H1 (cell line): ENCODE data around the gene GSE1. TPM values are rescaled to one million over a fixed set of nuclear protein-coding genes. Genes with fewer than 3 reads are reported as not detected.

Experiments
- CTCF ChIA-PET: fragments of 300-600 bp; sonication (Branson Sonifier 250); formaldehyde crosslinking; loops from one replicate; lab custom pipeline; 2021; ENCODE audit not compliant: partially characterized antibody; lab: Charles Lee
- POLR2A ChIA-PET: fragments of 300-600 bp; sonication (Branson Sonifier 250); formaldehyde crosslinking; loops from one replicate; lab custom pipeline; 2021; ENCODE audit warnings: inconsistent platforms; ENCODE audit not compliant: partially characterized antibody; lab: Charles Lee
- DNase-seq, 2 experiments: peaks; one replicate each; pipeline versions ENCODE4 v3.0.0 to v3.0.0-alpha.2; 2010 to 2022; ENCODE audit warnings: low spot score in 2 of 2, low read depth in 1 of 2, mixed read lengths in 1 of 2
- FAIRE-seq: peaks from 2 replicates; lab custom pipeline; 2011; peaks lifted over from hg19 to GRCh38; lab: Jason Lieb, UNC
- H2AFZ ChIP-seq: 2 replicates; pipeline ENCODE4 v1.8.1; 2012; ENCODE audit warnings: low read length, inconsistent platforms
- H2AK5ac ChIP-seq: 2 replicates; pipeline ENCODE4 v1.6.1; 2013; ENCODE audit warnings: low read depth, low read length
- H2BK120ac ChIP-seq: replicated peaks from 2 replicates; pipeline ENCODE3; 2013; ENCODE audit warnings: low read depth, low read length, inconsistent platforms
- H2BK12ac ChIP-seq: 2 replicates; pipeline ENCODE4 v1.6.1; 2013; ENCODE audit warnings: low read depth, low read length
- H2BK15ac ChIP-seq: 2 replicates; pipeline ENCODE4 v1.6.1; 2013; ENCODE audit warnings: low read length
- H2BK20ac ChIP-seq: 2 replicates; pipeline ENCODE4 v1.6.1; 2013; ENCODE audit warnings: low read length
- H2BK5ac ChIP-seq: 2 replicates; pipeline ENCODE4 v1.6.1; 2013; ENCODE audit warnings: low read depth, low read length
- H3K14ac ChIP-seq: 2 replicates; pipeline ENCODE4 v1.6.1; 2013; ENCODE audit warnings: inconsistent platforms; ENCODE audit not compliant: insufficient read length
- H3K18ac ChIP-seq: 2 replicates; pipeline ENCODE4 v1.6.1; 2013; ENCODE audit warnings: low read length; ENCODE audit errors: extremely low read depth
- H3K23ac ChIP-seq: 2 replicates; pipeline ENCODE4 v1.6.1; 2013; ENCODE audit warnings: inconsistent platforms; ENCODE audit not compliant: insufficient read length
- H3K23me2 ChIP-seq: 2 replicates; pipeline ENCODE4 v1.6.1; 2013; ENCODE audit warnings: low read depth, low read length
- H3K27ac ChIP-seq: 2 replicates; pipeline ENCODE4 v1.6.1; 2011; ENCODE audit warnings: low read depth, low read length, inconsistent platforms
- H3K27me3 ChIP-seq, 4 experiments: replicated peaks in 1 of 4; 1 replicate in 1 of 4; 2 replicates in 3 of 4; pipeline versions ENCODE4 v1.6.1 to v1.8.1; 2011 to 2013; ENCODE audit warnings: low read length in 3 of 4, mild to moderate bottlenecking in 3 of 4, inconsistent platforms in 2 of 4, mixed read lengths in 2 of 4, moderate library complexity in 1 of 4; ENCODE audit not compliant: control insufficient read depth in 3 of 4, insufficient read depth in 3 of 4; ENCODE audit errors: extremely low read depth in 1 of 4
- H3K36me3 ChIP-seq, 4 experiments: 2 replicates each; pipeline versions ENCODE4 v1.6.1 to v1.8.1; 2011 to 2013; ENCODE audit warnings: mild to moderate bottlenecking in 4 of 4, low read length in 3 of 4, moderate library complexity in 2 of 4, control low read depth in 1 of 4, inconsistent platforms in 1 of 4; ENCODE audit not compliant: insufficient read depth in 4 of 4, control insufficient read depth in 2 of 4
- H3K4ac ChIP-seq: replicated peaks from 2 replicates; pipeline ENCODE3; 2013; ENCODE audit warnings: low read length, low read depth, mixed read lengths, inconsistent platforms; ENCODE audit not compliant: insufficient read length
- H3K4me1 ChIP-seq, 4 experiments: replicated peaks in 1 of 4; 1 replicate in 1 of 4; 2 replicates in 3 of 4; pipeline versions ENCODE4 v1.6.1 to v1.8.1; 2011 to 2013; ENCODE audit warnings: low read length in 3 of 4, inconsistent platforms in 2 of 4, mixed read lengths in 1 of 4; ENCODE audit not compliant: insufficient read depth in 4 of 4, control insufficient read depth in 3 of 4
- H3K4me2 ChIP-seq, 2 experiments: 2 replicates each; pipeline versions ENCODE4 v1.6.1 to v1.8.1; 2011 to 2013; ENCODE audit warnings: low read depth in 2 of 2, low read length in 2 of 2, control low read depth in 1 of 2, inconsistent platforms in 1 of 2, mild to moderate bottlenecking in 1 of 2; ENCODE audit not compliant: insufficient read depth in 1 of 2
- H3K4me3 ChIP-seq, 4 experiments: fragments of 200-600, 300-600 bp in 1 of 4; sonication (generic), shearing (Covaris generic), sonication (Bioruptor Twin) in 1 of 4; 2 replicates each; pipeline versions ENCODE4 v1.5.1 to v1.8.1; 2011 to 2016; ENCODE audit warnings: low read length in 4 of 4, low read depth in 3 of 4, control low read depth in 2 of 4, inconsistent platforms in 2 of 4, mild to moderate bottlenecking in 2 of 4, mixed read lengths in 1 of 4, moderate library complexity in 1 of 4; ENCODE audit not compliant: insufficient read depth in 2 of 4; ENCODE audit errors: extremely low read depth in 1 of 4
- H3K56ac ChIP-seq: replicated peaks from 2 replicates; pipeline ENCODE3; 2013; ENCODE audit warnings: low read depth, mild to moderate bottlenecking, mixed read lengths, low read length, inconsistent platforms; ENCODE audit not compliant: insufficient read length
- H3K79me1 ChIP-seq: 2 replicates; pipeline ENCODE4 v1.6.1; 2013; ENCODE audit warnings: low read depth, low read length, control low read depth
- H3K79me2 ChIP-seq, 2 experiments: 2 replicates each; pipeline versions ENCODE4 v1.6.1 to v1.8.1; 2012 to 2013; ENCODE audit warnings: low read length in 2 of 2, mild to moderate bottlenecking in 2 of 2, inconsistent platforms in 1 of 2; ENCODE audit not compliant: insufficient read depth in 2 of 2, control insufficient read depth in 1 of 2
- H3K9ac ChIP-seq, 4 experiments: replicated peaks in 1 of 4; 1 replicate in 1 of 4; 2 replicates in 3 of 4; pipeline versions ENCODE4 v1.6.1 to v1.8.1; 2011 to 2013; ENCODE audit warnings: low read depth in 3 of 4, low read length in 3 of 4, control low read depth in 2 of 4, mild to moderate bottlenecking in 2 of 4, moderate library complexity in 2 of 4, inconsistent platforms in 1 of 4; ENCODE audit errors: extremely low read depth in 1 of 4
- H3K9me3 ChIP-seq, 2 experiments: 2 replicates each; pipeline versions ENCODE4 v1.6.1 to v1.8.1; 2012 to 2013; ENCODE audit warnings: mild to moderate bottlenecking in 2 of 2, moderate library complexity in 2 of 2, control low read depth in 1 of 2, inconsistent platforms in 1 of 2, low read depth in 1 of 2, low read length in 1 of 2, mixed read lengths in 1 of 2; ENCODE audit not compliant: insufficient read depth in 2 of 2
- H4K20me1 ChIP-seq, 2 experiments: replicated peaks in 1 of 2; 2 replicates each; pipeline versions ENCODE3 to v1.8.1; 2011 to 2013; ENCODE audit warnings: inconsistent platforms in 2 of 2, low read length in 2 of 2, mild to moderate bottlenecking in 1 of 2; ENCODE audit not compliant: insufficient read depth in 2 of 2, control insufficient read depth in 1 of 2
- H4K5ac ChIP-seq: 2 replicates; pipeline ENCODE4 v1.6.1; 2013; ENCODE audit warnings: low read length, low read depth, mixed read lengths, inconsistent platforms; ENCODE audit not compliant: insufficient read length
- H4K8ac ChIP-seq: 2 replicates; pipeline ENCODE4 v1.8.0; 2013; ENCODE audit warnings: mild to moderate bottlenecking, moderate library complexity, low read length, inconsistent platforms; ENCODE audit not compliant: insufficient read depth; ENCODE audit errors: extremely low read depth
- H4K91ac ChIP-seq: replicated peaks from 2 replicates; pipeline ENCODE3; 2013; ENCODE audit warnings: low read length, mixed read lengths, inconsistent platforms; ENCODE audit not compliant: insufficient read length
- ASH2L ChIP-seq: fragments of 200-600, 300-600 bp; sonication (generic); IDR thresholded peaks from one replicate; pipeline ENCODE4 v1.7.1; 2017; ENCODE audit warnings: low read length
- CBX8 ChIP-seq: fragments of 300-800, 300-1000 bp; sonication (generic); IDR thresholded peaks from 2 replicates; pipeline ENCODE4 v1.7.1; 2016; ENCODE audit warnings: low read depth, low read length, borderline replicate concordance
- CREB1 ChIP-seq: IDR thresholded peaks from 2 replicates; pipeline ENCODE4 v1.6.1; 2012; ENCODE audit warnings: inconsistent platforms
- JUND ChIP-seq: IDR thresholded peaks from 2 replicates; pipeline ENCODE4 v1.6.1; 2011; ENCODE audit warnings: mild to moderate bottlenecking, improper control_type of control experiment, low read length
- MAFK ChIP-seq: IDR thresholded peaks from 2 replicates; pipeline ENCODE4 v1.6.1; 2012; ENCODE audit warnings: low read depth, mild to moderate bottlenecking, improper control_type of control experiment, low read length
- PHF8 ChIP-seq: fragments of 200-600 bp; sonication (generic); conservative IDR thresholded peaks from 2 replicates; pipeline ENCODE4 v1.7.1; 2012; ENCODE audit warnings: low read depth, mild to moderate bottlenecking, inconsistent platforms, low read length, moderate library complexity
- WGBS, 2 experiments: shearing (Covaris generic) in 1 of 2; methylation state at CpG; one replicate each; pipeline versions ENCODE4 v1.1.6 to v1.1.7; 2013 to 2015; ENCODE audit warnings: low lambda C conversion rate in 2 of 2, mixed read lengths in 2 of 2, inconsistent platforms in 1 of 2, low coverage in 1 of 2, missing lambda C conversion rate in 1 of 2; ENCODE audit not compliant: insufficient replicate concordance in 2 of 2, insufficient coverage in 1 of 2, insufficient read length in 1 of 2; ENCODE audit errors: extremely low coverage in 1 of 2, missing lambda C conversion rate in 1 of 2; 5-methylcytosine and 5-hydroxymethylcytosine counted together
- polyA plus RNA-seq, 7 experiments: library from polyadenylated mRNA; depleted of rRNA in 3 of 7; stranded (reverse) in 5 of 7; unstranded in 2 of 7; fragments of >200 nt in 5 of 7; fragments of 200-250 nt in 2 of 7; gene quantifications; 1 replicate in 5 of 7; 2 replicates in 1 of 7; 4 replicates in 1 of 7; pipeline versions ENCODE4 v1.2.1 to v1.2.3, GENCODE V29; 2011 to 2013; ENCODE audit warnings: missing spikeins in 2 of 7, mixed read lengths in 2 of 7
- total RNA-seq: library from RNA; stranded (reverse); fragmentation: NEBNext Ultra II Directional; extraction: Animal tissue kit (Norgen Biotek cat#: 25700); gene quantifications from 2 replicates; pipeline ENCODE4 v1.2.1, GENCODE V29; 2021

The GSE1 gene
- total and polyA plus RNA-seq, 2 of the 8 experiments (the other 6 are each of a cell fraction or from before 2014, with no cell fraction given), result 26.0 to 65.6 TPM

DNA sequence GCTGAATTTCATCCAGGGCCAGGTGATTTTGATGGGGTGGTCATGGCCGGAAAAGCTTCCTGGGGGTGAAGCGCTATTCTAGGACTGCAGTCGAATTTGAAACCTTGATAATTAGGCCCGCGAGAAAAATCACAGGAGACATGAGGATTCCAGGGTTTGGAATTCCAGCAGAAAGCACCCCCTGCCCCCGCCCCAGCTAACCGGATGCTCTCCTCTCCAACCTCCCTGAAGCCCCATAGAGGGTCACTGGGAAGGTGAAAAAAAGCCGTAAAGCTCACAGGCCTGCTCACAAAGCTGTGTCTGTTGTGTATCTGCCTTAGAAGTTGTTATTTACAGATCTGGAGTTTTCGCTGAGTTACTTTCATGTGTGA lies 76.8 kb downstream of the GSE1 start:
- H3K9me3 ChIP-seq, result no peaks in the 10 kb centered on the region
- ChIA-PET POLR2A (interaction anchor here (1.4 to 9.5 kb wide), 6 partner anchors 8 to 28 kb away, joined by 4 to 77 read pairs (median 6); no protein-coding TSS in a partner anchor), CTCF (interaction anchor here (0.7 to 37.0 kb wide), 12 partner anchors 8 to 271 kb away, joined by 3 to 620 read pairs (median 7); no protein-coding TSS in a partner anchor)
- WGBS, 2 experiments, result 84% methylated on average over 8 of the region's 9 CpGs; no CpG with 5 or more reads in 1 of the 2 experiments
- H3K27me3 ChIP-seq, result no peaks in the 10 kb centered on the region
- no peak overlapping the region for H4K8ac ChIP-seq
- H3K9ac ChIP-seq, result no peak overlapping the region
- peaks cover 0 to 4% of the 10 kb centered on the region in 2 experiments for H4K20me1 ChIP-seq
- H2BK15ac ChIP-seq, result no peak overlapping the region
- peaks cover 2% of the 10 kb centered on the region; the same call in 1 of the 2 replicates for H3K79me1 ChIP-seq
- H3K14ac ChIP-seq, result no peak overlapping the region
- H3K18ac ChIP-seq, result no peak overlapping the region
- H3K4me2 ChIP-seq, result no peak overlapping the region; a peak in 1 of 4 replicates
- no peak overlapping the region for H4K5ac ChIP-seq
- H3K36me3 ChIP-seq, result peaks cover 0 to 7% (median 0%) of the 10 kb centered on the region in 4 experiments; a peak in 2 of 8 replicates
- H3K4ac ChIP-seq, result no peak overlapping the region
- no peak overlapping the region for H3K27ac ChIP-seq
- no peak overlapping the region for H3K56ac ChIP-seq
- TF ChIP-seq CREB1 (no peak), ASH2L (no peak), JUND (no peak), PHF8 (no peak), MAFK (no peak), CBX8 (no peak)
- H2BK5ac ChIP-seq, result no peak overlapping the region
- no peak overlapping the region for H2BK12ac ChIP-seq
- no peak overlapping the region for H3K23ac ChIP-seq
- no peak overlapping the region for H2BK120ac ChIP-seq
- no peak for DNase-seq
- peaks cover 0 to 5% (median 0%) of the 10 kb centered on the region in 4 experiments; a peak in 1 of 7 replicates for H3K4me1 ChIP-seq
- H3K23me2 ChIP-seq, result no peaks in the 10 kb centered on the region; the same call in 1 of the 2 replicates
- H3K4me3 ChIP-seq, result no peak overlapping the region
- no peak overlapping the region for H4K91ac ChIP-seq
- H2AFZ ChIP-seq, result no peak overlapping the region
- FAIRE-seq, result no peak
- H2BK20ac ChIP-seq, result no peak overlapping the region
- peaks cover 0 to 23% of the 10 kb centered on the region in 2 experiments; a peak in 2 of 4 replicates for H3K79me2 ChIP-seq
- H2AK5ac ChIP-seq, result no peak overlapping the region
